Vagina (tissue), 2 donors: ENCODE measurements around the gene PCDH18. TPM values are rescaled to one million over a fixed set of nuclear protein-coding genes. Genes with fewer than 3 reads are reported as not detected.
"Not testable (repeated sequence)": the region's sequence is repeated elsewhere in the genome, so short reads cannot be mapped to it uniquely, and the experiment has no call there.

Experiments
- DNase-seq, 2 donors: peaks; one replicate each; pipeline ENCODE4 v3.0.0-alpha.2; 2017; ENCODE audit errors: extremely low spot score in 2 of 2
- H3K27ac ChIP-seq: fragments of 200-600 bp; sonication (generic); one replicate; pipeline ENCODE4 v1.5.1; 2019
- H3K27me3 ChIP-seq: fragments of 200-600 bp; sonication (generic); one replicate; pipeline ENCODE4 v1.5.1; 2019
- H3K36me3 ChIP-seq, 2 donors: fragments of 200-600 bp; sonication (generic); one replicate each; pipeline ENCODE4 v1.5.1; 2017 to 2019
- H3K4me1 ChIP-seq: fragments of 200-600 bp; sonication (generic); one replicate; pipeline ENCODE4 v1.5.1; 2019
- H3K4me3 ChIP-seq, 2 donors: fragments of 200-600 bp; sonication (generic); 1 replicate in 1 of 2; 2 replicates in 1 of 2; pipeline ENCODE4 v1.5.1; 2016 to 2019
- H3K9me3 ChIP-seq: fragments of 200-600 bp; sonication (generic); one replicate; pipeline ENCODE4 v1.5.1; 2019
- CTCF ChIP-seq, 3 experiments: fragments of 450-650 bp in 2 of 3; fragments of 200-600 bp in 1 of 3; sonication (generic) in 1 of 3; IDR thresholded peaks; one replicate each; pipeline ENCODE4 v1.5.1; 2017 to 2019; ENCODE audit warnings: antibody characterized with exemption in 3 of 3, mild to moderate bottlenecking in 2 of 3, moderate library complexity in 2 of 3
- POLR2A ChIP-seq, 2 donors: fragments of 450-650 bp; IDR thresholded peaks; one replicate each; pipeline ENCODE4 v1.6.1; 2017; ENCODE audit warnings: antibody characterized with exemption in 2 of 2, mild to moderate bottlenecking in 2 of 2, moderate library complexity in 2 of 2
- POLR2AphosphoS5 ChIP-seq, 2 donors: sonication (generic); formaldehyde crosslinking; IDR thresholded peaks; one replicate each; pipeline ENCODE4 v1.9.0; 2017; ENCODE audit warnings: antibody characterized with exemption in 2 of 2, mild to moderate bottlenecking in 2 of 2, low read depth in 1 of 2; ENCODE audit not compliant: insufficient read depth in 1 of 2
- intact Hi-C: fragments of 100-400 bp; cut with DNase I; formaldehyde crosslinking; loops from one replicate; pipeline ENCODE4 v1.15.1; 2023
- total RNA-seq: library from RNA; depleted of rRNA; stranded (reverse); fragments of >200 nt; gene quantifications from one replicate; pipeline ENCODE4 v1.2.3, GENCODE V29; 2016

PCDH18 gene
- total RNA-seq, 1 donor from 2014 or later: 32.9 TPM

GRCh38 chr4:137509855-137510282 is 22.4 kb downstream of the PCDH18 start:
- no peak overlapping the region for H3K4me3 ChIP-seq
- H3K27ac ChIP-seq: no peak overlapping the region
- intact Hi-C loops: no loop called here
- no peak for DNase-seq
- H3K36me3 ChIP-seq: no peaks in the 10 kb centered on the region
- TF ChIP-seq POLR2AphosphoS5 (IDR thresholded peaks at IDR 0.05; ENCODE audit: insufficient read depth in 1 of 2, low read depth in 1 of 2) (no peak), CTCF (IDR thresholded peaks at IDR 0.05) (no peak), POLR2A (IDR thresholded peaks at IDR 0.05) (no peak)
- no peaks in the 10 kb centered on the region for H3K4me1 ChIP-seq
- H3K9me3 ChIP-seq: no peaks in the 10 kb centered on the region
- no peaks in the 10 kb centered on the region for H3K27me3 ChIP-seq

- Histone ChIP-seq H3K9me3 (no peaks in the 10 kb centered on the region), H3K36me3 (no peaks in the 10 kb centered on the region), H3K4me3 (no peak overlapping the region), H3K27me3 (no peaks in the 10 kb centered on the region), H3K27ac (no peak overlapping the region), H3K4me1 (no peaks in the 10 kb centered on the region)
- intact Hi-C loops: no loop called here
- no peak for DNase-seq
- TF ChIP-seq CTCF (IDR thresholded peaks at IDR 0.05): no peak
- no peak for TF ChIP-seq POLR2A (IDR thresholded peaks at IDR 0.05)
- TF ChIP-seq POLR2AphosphoS5 (IDR thresholded peaks at IDR 0.05; ENCODE audit: insufficient read depth in 1 of 2, low read depth in 1 of 2): no peak
These were observed 29.8 kb downstream of the PCDH18 start for GRCh38 chr4:137502339-137503129.

- DNase-seq, H3K27me3 ChIP-seq, H3K4me3 ChIP-seq, H3K36me3 ChIP-seq, H3K4me1 ChIP-seq, intact Hi-C loops, H3K27ac ChIP-seq, H3K9me3 ChIP-seq: not testable (repeated sequence)
These were observed 36.0 kb downstream of the PCDH18 start for GRCh38 chr4:137496267-137496666.

- Histone ChIP-seq H3K27me3 (no peaks in the 10 kb centered on the region), H3K4me3 (no peak overlapping the region), H3K9me3 (no peaks in the 10 kb centered on the region), H3K36me3 (no peaks in the 10 kb centered on the region), H3K4me1 (no peaks in the 10 kb centered on the region), H3K27ac (no peak overlapping the region)
- no peak for TF ChIP-seq POLR2A (IDR thresholded peaks at IDR 0.05)
- TF ChIP-seq CTCF (IDR thresholded peaks at IDR 0.05): no peak
- TF ChIP-seq POLR2AphosphoS5 (IDR thresholded peaks at IDR 0.05; ENCODE audit: insufficient read depth in 1 of 2, low read depth in 1 of 2): no peak
- no peak for DNase-seq
- intact Hi-C loops: no loop called here
These were observed 36.7 kb downstream of the PCDH18 start for GRCh38 chr4:137495578-137495977.

- DNase-seq, intact Hi-C loops, H3K4me1 ChIP-seq: not testable (repeated sequence)
These were observed 48.9 kb downstream of the PCDH18 start for GRCh38 chr4:137483313-137483959.

GRCh38 chr4:137479657-137480056 is 52.6 kb downstream of the PCDH18 start:
- DNase-seq, intact Hi-C loops, H3K4me1 ChIP-seq, H3K4me3 ChIP-seq, H3K27ac ChIP-seq, H3K27me3 ChIP-seq, H3K9me3 ChIP-seq, H3K36me3 ChIP-seq: not testable (repeated sequence)

More at GRCh38 chr4:137483313-137483959, 48.9 kb downstream of the PCDH18 start:
- H3K4me3 ChIP-seq, H3K27me3 ChIP-seq, H3K27ac ChIP-seq, H3K9me3 ChIP-seq, H3K36me3 ChIP-seq: not testable (repeated sequence)
